Measurements from ENCODE around the gene LCP2.
A peak's percentile ranks its signal among the peaks of the same experiment; 100 is the strongest.

LCP2 gene

GRCh38 chr5:170341545-170341944 is 44.0 kb upstream of the LCP2 start:
- TF ChIP-seq CTCF (IDR thresholded peaks at IDR 0.05; ENCODE audit: low read depth, low read length), result no peak
- DNase-seq, result no peak
- Histone ChIP-seq H3K9me3 (ENCODE audit: severe bottlenecking) (no peaks in the 10 kb centered on the region), H3K4me3 (ENCODE audit: low read depth, low read length) (no peak overlapping the region), H3K36me3 (no peaks in the 10 kb centered on the region), H3K27me3 (ENCODE audit: insufficient read depth, low read depth, severe bottlenecking) (peaks cover 81% of the 10 kb centered on the region), H3K27ac (no peak overlapping the region)

- DNase-seq, result no peak
- peaks cover 76% of the 10 kb centered on the region for H3K27me3 ChIP-seq (ENCODE audit: insufficient read depth, low read depth, severe bottlenecking)
- TF ChIP-seq CTCF (IDR thresholded peaks at IDR 0.05; ENCODE audit: low read depth, low read length), result no peak
Measured at GRCh38 chr5:170339780-170340167, 42.2 kb upstream of the LCP2 start.

GRCh38 chr5:170338933-170339779 is 41.6 kb upstream of the LCP2 start:
- peaks cover 70% of the 10 kb centered on the region for H3K27me3 ChIP-seq (ENCODE audit: insufficient read depth, low read depth, severe bottlenecking)
- H3K27ac ChIP-seq, result no peak overlapping the region
- no peaks in the 10 kb centered on the region for H3K9me3 ChIP-seq (ENCODE audit: severe bottlenecking)
- DNase-seq, result no peak
- 0 out of 2 replicates have a peak, but pooled peaks have one; percentile 18 for TF ChIP-seq CTCF (IDR thresholded peaks at IDR 0.05; ENCODE audit: low read depth, low read length)
- H3K36me3 ChIP-seq, result no peaks in the 10 kb centered on the region
- H3K4me3 ChIP-seq (ENCODE audit: low read depth, low read length), result no peak overlapping the region

More at GRCh38 chr5:170339780-170340167, 42.2 kb upstream of the LCP2 start:
- H3K4me3 ChIP-seq (ENCODE audit: low read depth, low read length), result no peak overlapping the region
- no peaks in the 10 kb centered on the region for H3K36me3 ChIP-seq
- H3K9me3 ChIP-seq (ENCODE audit: severe bottlenecking), result no peaks in the 10 kb centered on the region
- H3K27ac ChIP-seq, result no peak overlapping the region

GRCh38 chr5:170338291-170338690 is 40.7 kb upstream of the LCP2 start:
- TF ChIP-seq CTCF (IDR thresholded peaks at IDR 0.05; ENCODE audit: low read depth, low read length), result no peak
- H3K4me3 ChIP-seq (ENCODE audit: low read depth, low read length), result no peak overlapping the region
- no peak for DNase-seq
- no peaks in the 10 kb centered on the region for H3K36me3 ChIP-seq
- H3K27me3 ChIP-seq (ENCODE audit: insufficient read depth, low read depth, severe bottlenecking), result peaks cover 73% of the 10 kb centered on the region
- no peaks in the 10 kb centered on the region for H3K9me3 ChIP-seq (ENCODE audit: severe bottlenecking)
- H3K27ac ChIP-seq, result no peak overlapping the region

GRCh38 chr5:170337045-170337733 is 39.6 kb upstream of the LCP2 start:
- Histone ChIP-seq H3K9me3 (ENCODE audit: severe bottlenecking) (no peaks in the 10 kb centered on the region), H3K36me3 (no peaks in the 10 kb centered on the region), H3K4me3 (ENCODE audit: low read depth, low read length) (no peak overlapping the region), H3K27me3 (ENCODE audit: insufficient read depth, low read depth, severe bottlenecking) (peaks cover 73% of the 10 kb centered on the region), H3K27ac (no peak overlapping the region)
- TF ChIP-seq CTCF (IDR thresholded peaks at IDR 0.05; ENCODE audit: low read depth, low read length), result no peak
- DNase-seq, result no peak
